GM12878 (cell line): ENCODE data around the gene SYNCRIP. TPM values are rescaled to one million over a fixed set of nuclear protein-coding genes. Genes with fewer than 3 reads are reported as not detected.

Experiments
- ATAC-seq: fragments of 200-7000 bp; cut with Tn5 transposase; 3 replicates; pipeline ENCODE4 v1.9.1; 2020; ENCODE audit warnings: mild to moderate bottlenecking, moderate library complexity
- BruUV-seq: library from RNA; stranded (reverse); fragments of 400-500 nt; replicated peaks from 2 replicates; lab custom pipeline; 2021; lab: Mats Ljungman, UMichigan
- CTCF ChIA-PET: fragments of 300-600 bp; sonication (Branson Sonifier 250); formaldehyde crosslinking; extraction: SDS; loops from one replicate; lab custom pipeline; 2021; ENCODE audit warnings: inconsistent platforms; lab: Yijun Ruan, JAX
- POLR2A ChIA-PET: fragments of 350-600 bp; formaldehyde crosslinking; extraction: SDS; loops from one replicate; lab custom pipeline; 2021; ENCODE audit warnings: inconsistent platforms; lab: Charles Lee
- RAD21 ChIA-PET: fragments of 300-600 bp; sonication (Branson Sonifier 250); formaldehyde crosslinking; loops from one replicate; lab custom pipeline; 2023; ENCODE audit warnings: antibody characterized with exemption; ENCODE audit not compliant: unreplicated experiment; lab: Charles Lee
- SMC1A ChIA-PET: fragments of 300-600 bp; sonication (Branson Sonifier 250); formaldehyde crosslinking; loops from one replicate; lab custom pipeline; 2023; ENCODE audit not compliant: unreplicated experiment, uncharacterized antibody; lab: Charles Lee
- DNase-seq: peaks from one replicate; pipeline ENCODE4 v3.0.0-alpha.2; 2011; ENCODE audit warnings: low read depth, low spot score
- FAIRE-seq: peaks from 3 replicates; lab custom pipeline; 2011; peaks lifted over from hg19 to GRCh38; lab: Jason Lieb, UNC
- H2AFZ ChIP-seq: 2 replicates; pipeline ENCODE4 v1.6.0; 2011; ENCODE audit warnings: low read depth, low read length, control low read depth; ENCODE audit not compliant: control insufficient read depth
- H3K27ac ChIP-seq: 2 replicates; pipeline ENCODE4 v1.5.1; 2011; ENCODE audit warnings: control low read depth; ENCODE audit not compliant: control insufficient read depth, insufficient read depth
- H3K27me3 ChIP-seq, 2 experiments: replicated peaks in 1 of 2; 2 replicates each; pipeline versions ENCODE4 v1.6.0 to v1.6.1; 2011; ENCODE audit warnings: low read length in 1 of 2; ENCODE audit not compliant: control insufficient read depth in 2 of 2, insufficient read depth in 2 of 2
- H3K36me3 ChIP-seq, 2 experiments: 2 replicates each; pipeline ENCODE4 v1.5.1; 2011; ENCODE audit warnings: low read length in 1 of 2; ENCODE audit not compliant: control insufficient read depth in 2 of 2, insufficient read depth in 2 of 2
- H3K4me1 ChIP-seq: 2 replicates; pipeline ENCODE4 v1.6.1; 2011; ENCODE audit warnings: mild to moderate bottlenecking, low read length, moderate library complexity, mixed read lengths; ENCODE audit not compliant: control insufficient read depth, insufficient read depth
- H3K4me2 ChIP-seq: 2 replicates; pipeline ENCODE4 v1.6.0; 2011; ENCODE audit warnings: control low read depth; ENCODE audit not compliant: control insufficient read depth, insufficient read depth
- H3K4me3 ChIP-seq: fragments of 200-600 bp; sonication (generic); 2 replicates; pipeline ENCODE4 v1.5.1; 2016
- H3K79me2 ChIP-seq: 2 replicates; pipeline ENCODE4 v1.6.0; 2011; ENCODE audit warnings: low read length; ENCODE audit not compliant: control insufficient read depth, insufficient read depth
- H3K9ac ChIP-seq: 2 replicates; pipeline ENCODE4 v1.8.0; 2011; ENCODE audit warnings: low read length, control low read depth, mixed read lengths; ENCODE audit not compliant: control insufficient read depth, insufficient read depth
- H3K9me3 ChIP-seq: replicated peaks from 3 replicates; pipeline ENCODE4 v1.5.1; 2011; ENCODE audit warnings: mild to moderate bottlenecking, low read length; ENCODE audit not compliant: control insufficient read depth, insufficient read depth
- H4K20me1 ChIP-seq: 2 replicates; pipeline ENCODE4 v1.6.0; 2011; ENCODE audit not compliant: control insufficient read depth, insufficient read depth
- ASH2L ChIP-seq: fragments of 300-600, 200-600 bp; sonication (generic); IDR thresholded peaks from 2 replicates; pipeline ENCODE4 v1.6.1; 2017; ENCODE audit warnings: low read depth, mild to moderate bottlenecking, borderline replicate concordance
- ATF7 ChIP-seq: fragments of 450-650 bp; IDR thresholded peaks from 2 replicates; pipeline ENCODE4 v1.6.1; 2016; ENCODE audit warnings: low read depth, mild to moderate bottlenecking
- BRCA1 ChIP-seq: IDR thresholded peaks from 2 replicates; pipeline ENCODE4 v1.6.1; 2011; ENCODE audit warnings: low read depth, low read length, improper control_type of control experiment
- FOXM1 ChIP-seq: IDR thresholded peaks from 2 replicates; pipeline ENCODE4 v1.6.1; 2012; ENCODE audit warnings: low read depth, mild to moderate bottlenecking, inconsistent platforms, low read length, moderate library complexity
- GABPA ChIP-seq: IDR thresholded peaks from 2 replicates; pipeline ENCODE4 v1.6.1; 2014; ENCODE audit warnings: antibody characterized with exemption, low read depth, mild to moderate bottlenecking, inconsistent platforms
- IKZF1 ChIP-seq: fragments of 450-650 bp; conservative IDR thresholded peaks from 2 replicates; pipeline ENCODE4 v1.6.1; 2017; ENCODE audit warnings: antibody characterized with exemption, mild to moderate bottlenecking
- KDM1A ChIP-seq: fragments of 200-600 bp; sonication (generic); IDR thresholded peaks from 2 replicates; pipeline ENCODE4 v1.6.1; 2016; ENCODE audit warnings: borderline replicate concordance
- RAD21 ChIP-seq: IDR thresholded peaks from 2 replicates; pipeline ENCODE4 v1.6.1; 2011; ENCODE audit warnings: mild to moderate bottlenecking, low read depth, low read length, moderate library complexity; ENCODE audit not compliant: insufficient read depth
- RB1 ChIP-seq: fragments of 450-650 bp; formaldehyde crosslinking; IDR thresholded peaks from 2 replicates; pipeline ENCODE4 v1.6.1; 2017; ENCODE audit warnings: mild to moderate bottlenecking, borderline replicate concordance
- RUNX3 ChIP-seq: IDR thresholded peaks from 2 replicates; pipeline ENCODE4 v1.6.1; 2012; ENCODE audit warnings: low read length, inconsistent platforms
- SMC3 ChIP-seq: IDR thresholded peaks from 2 replicates; pipeline ENCODE4 v1.6.1; 2011; ENCODE audit warnings: low read length, improper control_type of control experiment, borderline replicate concordance
- STAT1 ChIP-seq: fragments of 450-650 bp; conservative IDR thresholded peaks from 2 replicates; pipeline ENCODE4 v1.6.1; 2014; ENCODE audit warnings: antibody characterized with exemption, mild to moderate bottlenecking
- YBX1 ChIP-seq: fragments of 450-650 bp; IDR thresholded peaks from 2 replicates; pipeline ENCODE4 v1.6.1; 2016; ENCODE audit warnings: antibody characterized with exemption
- WGBS: methylation state at CpG from one replicate; pipeline ENCODE4 v1.1.6; 2016; ENCODE audit warnings: low lambda C conversion rate; ENCODE audit not compliant: insufficient replicate concordance, insufficient coverage; ENCODE audit errors: missing lambda C conversion rate; 5-methylcytosine and 5-hydroxymethylcytosine counted together
- in situ Hi-C: fragments of 300-500 bp; cut with MboI; formaldehyde crosslinking; loops from 9 replicates; pipeline ENCODE4 v1.14.3; 2018; ENCODE audit warnings: mixed read lengths
- intact Hi-C: fragments of 100-400 bp; cut with micrococcal nuclease; formaldehyde crosslinking; loops from one replicate; pipeline ENCODE4 v1.14.2; 2022; ENCODE audit not compliant: unreplicated experiment
- polyA plus RNA-seq, 11 experiments: library from polyadenylated mRNA; depleted of rRNA in 4 of 11; unstranded in 6 of 11; stranded (reverse) in 5 of 11; fragments of >200 nt; fragmentation: Nextera tagmentation in 4 of 11; fragmentation: Illumina TruSeq in 1 of 11; extraction: Ambion mirVana in 4 of 11; extraction: Trizol in 1 of 11; gene quantifications; 1 replicate in 1 of 11; 2 replicates in 10 of 11; pipeline versions ENCODE4 v1.2.1 to v1.2.3, GENCODE V29; 2011 to 2016; ENCODE audit warnings: inconsistent platforms in 2 of 11, missing spikeins in 2 of 11, low read depth in 1 of 11
- total RNA-seq, 4 experiments: library from RNA; depleted of rRNA in 3 of 4; stranded (reverse); fragments of >200 nt in 3 of 4; fragmentation: Illumina TruSeq in 1 of 4; extraction: Trizol in 1 of 4; gene quantifications; 2 replicates each; pipeline versions ENCODE4 v1.2.1 to v1.2.3, GENCODE V29; 2013 to 2021
- TF ChIP-seq, protein P1 (sequence below): fragments of 450-650 bp; IDR thresholded peaks from 2 replicates; pipeline ENCODE4 v1.6.1; 2016; ENCODE audit warnings: mild to moderate bottlenecking
- TF ChIP-seq, protein P2 (sequence below), 3 experiments: IDR thresholded peaks in 2 of 3; conservative IDR thresholded peaks in 1 of 3; 2 replicates each; pipeline ENCODE4 v1.5.1; 2011; ENCODE audit warnings: low read depth in 3 of 3, low read length in 3 of 3, mild to moderate bottlenecking in 3 of 3, control low read depth in 2 of 3, moderate library complexity in 2 of 3, inconsistent platforms in 1 of 3, mixed read lengths in 1 of 3; ENCODE audit not compliant: control insufficient read depth in 2 of 3, insufficient read depth in 1 of 3; ENCODE audit errors: extremely low read depth in 1 of 3
- TF ChIP-seq, protein P3 (sequence below): fragments of 450-650 bp; IDR thresholded peaks from 2 replicates; pipeline ENCODE4 v1.6.1; 2017; ENCODE audit warnings: antibody characterized with exemption, mild to moderate bottlenecking, moderate library complexity

Gene SYNCRIP
- total and polyA plus RNA-seq, 10 of the 15 experiments (the other 5 are each of a cell fraction or from before 2014, with no cell fraction given), result 28.4 to 255 (median 131) TPM

DNA sequence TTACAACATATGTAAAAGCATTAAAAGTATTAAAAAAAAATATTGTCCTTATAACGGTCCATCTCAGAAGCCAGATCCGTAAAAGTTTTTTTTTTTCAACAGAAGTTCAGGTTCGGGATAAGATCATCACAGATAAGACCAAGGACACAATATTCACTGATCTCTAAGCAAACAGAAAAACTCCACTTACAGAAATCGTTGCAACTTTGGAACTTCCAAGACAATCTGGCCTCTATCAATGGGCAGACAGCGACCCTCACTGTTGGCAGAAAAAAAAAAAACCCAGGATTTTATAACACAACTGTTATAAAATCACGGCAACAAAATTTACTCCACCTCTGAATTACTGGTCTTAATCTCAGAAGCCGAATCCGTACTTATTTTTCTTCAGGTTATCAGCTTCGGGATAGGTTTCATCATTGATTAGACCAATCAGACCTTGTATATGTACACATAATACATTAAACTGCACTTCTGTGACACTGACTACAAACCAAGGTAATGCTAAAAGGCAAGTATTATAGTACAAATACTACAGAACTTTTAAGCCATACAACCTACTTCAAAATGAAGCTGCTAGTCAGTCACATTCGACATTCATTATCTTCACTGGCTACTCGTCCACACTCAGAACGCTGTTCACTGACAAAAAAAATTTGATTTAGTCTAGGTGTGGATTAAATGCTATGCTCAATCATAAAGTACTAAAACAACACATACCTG is 34.7 kb upstream of the SYNCRIP start:
- no peaks in the 10 kb centered on the region for H4K20me1 ChIP-seq
- TF ChIP-seq GABPA, result no peak
- TF ChIP-seq FOXM1, result no peak
- no peak for TF ChIP-seq ATF7
- TF ChIP-seq, protein P1, sequence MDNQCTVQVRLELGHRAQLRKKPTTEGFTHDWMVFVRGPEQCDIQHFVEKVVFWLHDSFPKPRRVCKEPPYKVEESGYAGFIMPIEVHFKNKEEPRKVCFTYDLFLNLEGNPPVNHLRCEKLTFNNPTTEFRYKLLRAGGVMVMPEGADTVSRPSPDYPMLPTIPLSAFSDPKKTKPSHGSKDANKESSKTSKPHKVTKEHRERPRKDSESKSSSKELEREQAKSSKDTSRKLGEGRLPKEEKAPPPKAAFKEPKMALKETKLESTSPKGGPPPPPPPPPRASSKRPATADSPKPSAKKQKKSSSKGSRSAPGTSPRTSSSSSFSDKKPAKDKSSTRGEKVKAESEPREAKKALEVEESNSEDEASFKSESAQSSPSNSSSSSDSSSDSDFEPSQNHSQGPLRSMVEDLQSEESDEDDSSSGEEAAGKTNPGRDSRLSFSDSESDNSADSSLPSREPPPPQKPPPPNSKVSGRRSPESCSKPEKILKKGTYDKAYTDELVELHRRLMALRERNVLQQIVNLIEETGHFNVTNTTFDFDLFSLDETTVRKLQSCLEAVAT, result no peak
- TF ChIP-seq STAT1, result no peak
- no peak for TF ChIP-seq KDM1A
- TF ChIP-seq RAD21, result peak; percentile 68
- TF ChIP-seq, protein P2, sequence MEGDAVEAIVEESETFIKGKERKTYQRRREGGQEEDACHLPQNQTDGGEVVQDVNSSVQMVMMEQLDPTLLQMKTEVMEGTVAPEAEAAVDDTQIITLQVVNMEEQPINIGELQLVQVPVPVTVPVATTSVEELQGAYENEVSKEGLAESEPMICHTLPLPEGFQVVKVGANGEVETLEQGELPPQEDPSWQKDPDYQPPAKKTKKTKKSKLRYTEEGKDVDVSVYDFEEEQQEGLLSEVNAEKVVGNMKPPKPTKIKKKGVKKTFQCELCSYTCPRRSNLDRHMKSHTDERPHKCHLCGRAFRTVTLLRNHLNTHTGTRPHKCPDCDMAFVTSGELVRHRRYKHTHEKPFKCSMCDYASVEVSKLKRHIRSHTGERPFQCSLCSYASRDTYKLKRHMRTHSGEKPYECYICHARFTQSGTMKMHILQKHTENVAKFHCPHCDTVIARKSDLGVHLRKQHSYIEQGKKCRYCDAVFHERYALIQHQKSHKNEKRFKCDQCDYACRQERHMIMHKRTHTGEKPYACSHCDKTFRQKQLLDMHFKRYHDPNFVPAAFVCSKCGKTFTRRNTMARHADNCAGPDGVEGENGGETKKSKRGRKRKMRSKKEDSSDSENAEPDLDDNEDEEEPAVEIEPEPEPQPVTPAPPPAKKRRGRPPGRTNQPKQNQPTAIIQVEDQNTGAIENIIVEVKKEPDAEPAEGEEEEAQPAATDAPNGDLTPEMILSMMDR (IDR thresholded peaks at IDR 0.05 in 2 of 3, conservative IDR thresholded peaks at IDR 0.05 in 1 of 3; ENCODE audit: control insufficient read depth in 2 of 3, extremely low read depth in 1 of 3, insufficient read depth in 1 of 3, low read depth in 3 of 3, low read length in 3 of 3), result peak in 2 of 3 experiments; percentile 13 to 40; a peak in 3 of 6 replicates
- TF ChIP-seq RUNX3, result 0 out of 2 replicates have a peak, but pooled peaks have one; percentile 4
- no peak for TF ChIP-seq BRCA1
- TF ChIP-seq ASH2L, result no peak
- no peak for TF ChIP-seq IKZF1
- TF ChIP-seq, protein P3, sequence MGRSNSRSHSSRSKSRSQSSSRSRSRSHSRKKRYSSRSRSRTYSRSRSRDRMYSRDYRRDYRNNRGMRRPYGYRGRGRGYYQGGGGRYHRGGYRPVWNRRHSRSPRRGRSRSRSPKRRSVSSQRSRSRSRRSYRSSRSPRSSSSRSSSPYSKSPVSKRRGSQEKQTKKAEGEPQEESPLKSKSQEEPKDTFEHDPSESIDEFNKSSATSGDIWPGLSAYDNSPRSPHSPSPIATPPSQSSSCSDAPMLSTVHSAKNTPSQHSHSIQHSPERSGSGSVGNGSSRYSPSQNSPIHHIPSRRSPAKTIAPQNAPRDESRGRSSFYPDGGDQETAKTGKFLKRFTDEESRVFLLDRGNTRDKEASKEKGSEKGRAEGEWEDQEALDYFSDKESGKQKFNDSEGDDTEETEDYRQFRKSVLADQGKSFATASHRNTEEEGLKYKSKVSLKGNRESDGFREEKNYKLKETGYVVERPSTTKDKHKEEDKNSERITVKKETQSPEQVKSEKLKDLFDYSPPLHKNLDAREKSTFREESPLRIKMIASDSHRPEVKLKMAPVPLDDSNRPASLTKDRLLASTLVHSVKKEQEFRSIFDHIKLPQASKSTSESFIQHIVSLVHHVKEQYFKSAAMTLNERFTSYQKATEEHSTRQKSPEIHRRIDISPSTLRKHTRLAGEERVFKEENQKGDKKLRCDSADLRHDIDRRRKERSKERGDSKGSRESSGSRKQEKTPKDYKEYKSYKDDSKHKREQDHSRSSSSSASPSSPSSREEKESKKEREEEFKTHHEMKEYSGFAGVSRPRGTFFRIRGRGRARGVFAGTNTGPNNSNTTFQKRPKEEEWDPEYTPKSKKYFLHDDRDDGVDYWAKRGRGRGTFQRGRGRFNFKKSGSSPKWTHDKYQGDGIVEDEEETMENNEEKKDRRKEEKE, result no peak
- no peak for TF ChIP-seq YBX1
- 0 out of 2 replicates have a peak, but pooled peaks have one; percentile 34 for TF ChIP-seq RB1
- peak; percentile 17; the same call in 1 of the 2 replicates for TF ChIP-seq SMC3

More for the DNA sequence above, 34.7 kb upstream of the SYNCRIP start:
- in situ Hi-C loops, result loop anchor here (5.0 to 10.0 kb wide), 2 partner anchors 35 to 53 kb away; partner anchors contain the start of gene SYNCRIP
- Histone ChIP-seq H3K36me3 (peaks cover 0 to 18% of the 10 kb centered on the region in 2 experiments; a peak in 3 of 4 replicates), H3K9me3 (no peaks in the 10 kb centered on the region; the same call in 2 of the 3 replicates), H3K27me3 (no peaks in the 10 kb centered on the region), H2AFZ (no peak overlapping the region), H3K9ac (peak overlapping the region; percentile 99), H3K79me2 (peaks cover 73% of the 10 kb centered on the region), H3K4me3 (peak overlapping the region; percentile 89), H3K4me2 (peak overlapping the region; percentile 62; the same call in 1 of the 2 replicates), H3K27ac (peak overlapping the region; percentile 92), H3K4me1 (peaks cover 13% of the 10 kb centered on the region)
- DNase-seq (no peak), FAIRE-seq (no peak), ATAC-seq (no peak)
- CTCF ChIA-PET, result interaction anchor here (0.7 to 5.4 kb wide), 16 partner anchors 7 to 1107 kb away, joined by 3 to 44 read pairs (median 6); partner anchors contain the start of gene SYNCRIP
- under 1% methylated on average over 12 of the region's 12 CpGs for WGBS
- RAD21 ChIA-PET, result interaction anchor here (0.7 to 5.1 kb wide), 9 partner anchors 7 to 227 kb away, joined by 3 to 125 read pairs (median 10); partner anchors contain the start of genes NT5E, SNX14 and SYNCRIP
- SMC1A ChIA-PET, result interaction anchor here (0.7 to 8.6 kb wide), 19 partner anchors 7 to 325 kb away, joined by 3 to 103 read pairs (median 4); partner anchors contain the start of gene SYNCRIP
- intact Hi-C loops, result loop anchor here (5.0 to 10.0 kb wide), 3 partner anchors 53 to 1477 kb away; partner anchors contain the start of genes NT5E and ZNF292
- BruUV-seq, result no TSS peak
- POLR2A ChIA-PET, result interaction anchor here (0.9 to 5.8 kb wide), 8 partner anchors 7 to 227 kb away, joined by 3 to 192 read pairs (median 4); partner anchors contain the start of genes SNX14 and SYNCRIP
